ENCODE results near the gene ALOXE3.

- TF ChIP-seq POLR2AphosphoS5 (IDR thresholded peaks at IDR 0.05; ENCODE audit: low read depth, low read length) = no peak
- no peak for TF ChIP-seq TEAD4 (IDR thresholded peaks at IDR 0.05; ENCODE audit: low read depth, low read length)
- no peak for TF ChIP-seq CTCF (IDR thresholded peaks at IDR 0.05; ENCODE audit: control extremely low read depth in 1 of 3, insufficient read depth in 1 of 3, low read depth in 1 of 3, low read length in 3 of 3)
- no peak for TF ChIP-seq GTF2F1 (IDR thresholded peaks at IDR 0.05; ENCODE audit: borderline replicate concordance, low read depth, low read length)
- no peak for TF ChIP-seq MAX (IDR thresholded peaks at IDR 0.05)
- TF ChIP-seq MAFK (IDR thresholded peaks at IDR 0.05; ENCODE audit: low read depth, low read length) = no peak
- TF ChIP-seq POLR2A (IDR thresholded peaks at IDR 0.05; ENCODE audit: control extremely low read depth in 1 of 2, low read depth in 2 of 2, low read length in 2 of 2) = no peak
Measured at GRCh38 chr17:8053600-8053999, 64.7 kb downstream of the ALOXE3 start.

Measured in H1 (cell line).